Upper lobe of left lung (tissue), 6 donors: ENCODE measurements around the gene CLMN. TPM values are rescaled to one million over a fixed set of nuclear protein-coding genes. Genes with fewer than 3 reads are reported as not detected.

ENCODE experiments used
- ATAC-seq, 2 donors: fragments of 200-7000 bp; cut with Tn5 transposase; one replicate each; pipeline ENCODE4 v1.9.1; 2022; ENCODE audit warnings: mild to moderate bottlenecking in 2 of 2, moderate library complexity in 2 of 2; ENCODE audit not compliant: low FRiP score in 2 of 2
- DNase-seq, 2 donors: peaks; one replicate each; pipeline ENCODE4 v3.0.0-alpha.2; 2019 to 2020
- H3K27ac ChIP-seq, 4 donors: fragments of 200-600 bp; sonication (generic); one replicate each; pipeline ENCODE4 v1.5.1; 2016 to 2019
- H3K27me3 ChIP-seq, 4 donors: fragments of 200-600 bp; sonication (generic); one replicate each; pipeline ENCODE4 v1.5.1; 2017 to 2019
- H3K36me3 ChIP-seq, 4 donors: fragments of 200-600 bp; sonication (generic); one replicate each; pipeline ENCODE4 v1.5.1; 2016 to 2019
- H3K4me1 ChIP-seq, 4 donors: fragments of 200-600 bp; sonication (generic); one replicate each; pipeline ENCODE4 v1.5.1; 2018 to 2019
- H3K4me3 ChIP-seq, 4 donors: fragments of 200-600 bp; sonication (generic); one replicate each; pipeline ENCODE4 v1.5.1; 2017 to 2019; ENCODE audit warnings: mild to moderate bottlenecking in 2 of 4, moderate library complexity in 1 of 4
- H3K9me3 ChIP-seq, 4 donors: fragments of 200-600 bp; sonication (generic); one replicate each; pipeline ENCODE4 v1.5.1; 2018 to 2019
- EP300 ChIP-seq, 4 donors: sonication (generic); formaldehyde crosslinking; IDR thresholded peaks; one replicate each; pipeline ENCODE4 v1.5.1; 2017; ENCODE audit warnings: antibody characterized with exemption in 4 of 4, control low read depth in 2 of 4
- POLR2A ChIP-seq, 4 donors: fragments of 450-650 bp; IDR thresholded peaks; one replicate each; pipeline ENCODE4 v1.5.1; 2016 to 2017; ENCODE audit warnings: antibody characterized with exemption in 4 of 4, mild to moderate bottlenecking in 2 of 4
- POLR2AphosphoS5 ChIP-seq, 2 donors: sonication (generic); formaldehyde crosslinking; IDR thresholded peaks; one replicate each; pipeline ENCODE4 v1.5.1; 2017; ENCODE audit warnings: antibody characterized with exemption in 2 of 2
- whole genome bisulfite sequencing, 2 donors: methylation state at CpG; one replicate each; pipeline ENCODE4 v1.1.5; 2017 to 2018; 5-methylcytosine and 5-hydroxymethylcytosine counted together
- total RNA-seq, 6 donors: library from RNA; depleted of rRNA in 4 of 6; stranded (reverse); fragments of >200 nt in 4 of 6; gene quantifications; one replicate each; pipeline versions ENCODE4 v1.1.0 to v1.2.1, GENCODE V29; 2016 to 2021
- TF ChIP-seq, protein P1 (sequence below), 6 experiments: fragments of 450-650 bp in 4 of 6; fragments of 200-600 bp in 2 of 6; sonication (generic) in 2 of 6; IDR thresholded peaks; one replicate each; pipeline ENCODE4 v1.5.1; 2016 to 2019; ENCODE audit warnings: antibody characterized with exemption in 6 of 6
- donor health status: DM: no; HTN: no; CAD: no; lungs with moderate emphysema.
- donor health status: DM: no; HTN: yes; CAD: no; lungs with severe emphysema.

Gene CLMN
- total RNA-seq, 6 donors from 2014 or later, result 9.7 to 35.5 (median 18.8) TPM

DNA sequence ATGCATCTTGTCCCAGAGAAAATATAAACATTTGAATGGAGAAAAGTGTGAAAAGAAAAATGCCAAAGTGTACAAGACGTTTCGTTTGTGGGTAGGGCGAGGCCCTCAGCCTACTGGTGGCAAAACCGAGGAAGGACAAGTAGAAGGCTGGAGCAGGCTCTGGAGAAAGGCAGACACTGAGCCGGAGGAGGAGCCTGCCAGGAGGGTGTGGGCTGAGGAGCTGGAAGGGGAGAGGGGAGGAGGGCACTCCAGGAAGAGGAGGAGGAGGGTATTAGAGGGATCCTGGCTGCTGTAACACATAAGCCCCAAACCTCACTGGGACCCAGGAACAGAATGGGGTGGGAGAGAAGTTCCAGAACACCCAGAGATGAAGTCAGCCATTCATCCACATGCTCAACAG, 47.7 kb downstream of the CLMN start:
- DNase-seq, result no peak
- no peak overlapping the region for H3K27ac ChIP-seq
- no peaks in the 10 kb centered on the region for H3K9me3 ChIP-seq
- H3K4me3 ChIP-seq, result no peak overlapping the region
- ATAC-seq, result no peak
- H3K4me1 ChIP-seq, result no peaks in the 10 kb centered on the region
- no peak for TF ChIP-seq POLR2A (IDR thresholded peaks at IDR 0.05)
- 76 to 91% methylated on average over 5 of the region's 5 CpGs for WGBS, 2 donors
- no peaks in the 10 kb centered on the region for H3K36me3 ChIP-seq
- H3K27me3 ChIP-seq, result no peaks in the 10 kb centered on the region

DNA sequence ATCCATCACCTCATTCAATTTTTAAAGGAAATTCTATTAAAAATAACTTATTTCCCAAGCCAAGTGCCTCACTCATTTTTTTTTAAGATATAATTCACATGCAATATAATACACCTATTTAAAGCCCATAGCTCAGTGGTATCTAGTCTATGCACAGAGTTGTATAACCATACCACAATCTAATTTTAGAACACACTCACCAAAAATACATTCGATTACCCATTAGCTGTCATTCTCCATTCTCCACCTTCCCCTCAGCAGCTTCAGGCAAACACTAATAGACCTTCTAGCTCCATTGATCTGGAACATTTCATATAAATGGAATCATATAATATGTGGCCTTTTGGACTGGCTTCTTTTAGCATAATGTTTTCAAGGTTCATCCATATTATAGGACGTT, 49.5 kb downstream of the CLMN start:
- DNase-seq (no peak), ATAC-seq (no peak)
- no peak overlapping the region for H3K27ac ChIP-seq
- H3K27me3 ChIP-seq, result no peaks in the 10 kb centered on the region
- TF ChIP-seq, protein P1, sequence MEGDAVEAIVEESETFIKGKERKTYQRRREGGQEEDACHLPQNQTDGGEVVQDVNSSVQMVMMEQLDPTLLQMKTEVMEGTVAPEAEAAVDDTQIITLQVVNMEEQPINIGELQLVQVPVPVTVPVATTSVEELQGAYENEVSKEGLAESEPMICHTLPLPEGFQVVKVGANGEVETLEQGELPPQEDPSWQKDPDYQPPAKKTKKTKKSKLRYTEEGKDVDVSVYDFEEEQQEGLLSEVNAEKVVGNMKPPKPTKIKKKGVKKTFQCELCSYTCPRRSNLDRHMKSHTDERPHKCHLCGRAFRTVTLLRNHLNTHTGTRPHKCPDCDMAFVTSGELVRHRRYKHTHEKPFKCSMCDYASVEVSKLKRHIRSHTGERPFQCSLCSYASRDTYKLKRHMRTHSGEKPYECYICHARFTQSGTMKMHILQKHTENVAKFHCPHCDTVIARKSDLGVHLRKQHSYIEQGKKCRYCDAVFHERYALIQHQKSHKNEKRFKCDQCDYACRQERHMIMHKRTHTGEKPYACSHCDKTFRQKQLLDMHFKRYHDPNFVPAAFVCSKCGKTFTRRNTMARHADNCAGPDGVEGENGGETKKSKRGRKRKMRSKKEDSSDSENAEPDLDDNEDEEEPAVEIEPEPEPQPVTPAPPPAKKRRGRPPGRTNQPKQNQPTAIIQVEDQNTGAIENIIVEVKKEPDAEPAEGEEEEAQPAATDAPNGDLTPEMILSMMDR (IDR thresholded peaks at IDR 0.05), result no peak
- no peak for TF ChIP-seq POLR2AphosphoS5 (IDR thresholded peaks at IDR 0.05)
- no peak for TF ChIP-seq EP300 (IDR thresholded peaks at IDR 0.05)
- no peak for TF ChIP-seq POLR2A (IDR thresholded peaks at IDR 0.05)
- H3K36me3 ChIP-seq, result no peaks in the 10 kb centered on the region
- no peak overlapping the region for H3K4me3 ChIP-seq
- no peaks in the 10 kb centered on the region for H3K9me3 ChIP-seq
- H3K4me1 ChIP-seq, result peaks cover 7 to 9% (median 7%) of the 10 kb centered on the region in 4 donors
- WGBS, 2 donors, result 80% methylated on average over 2 of the region's 2 CpGs

DNA sequence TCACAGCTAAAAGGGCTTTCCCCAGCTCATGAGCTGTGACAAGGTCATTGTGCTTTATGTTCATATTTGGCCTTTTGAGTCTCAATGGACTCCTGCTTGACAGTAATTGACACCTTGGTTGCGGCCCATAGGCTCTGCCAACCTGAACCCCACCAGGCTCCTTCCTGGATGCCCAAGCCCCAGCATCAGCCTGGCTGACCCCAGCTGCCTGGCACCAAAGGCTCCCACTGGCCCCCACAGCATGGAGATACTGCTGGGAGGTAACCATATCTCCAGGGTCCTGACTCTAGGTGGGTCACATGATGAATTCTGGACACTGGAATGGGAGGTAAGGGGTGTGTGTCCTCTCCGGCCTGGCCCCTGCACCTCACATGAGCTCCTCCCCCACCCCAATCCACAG, 50.2 kb downstream of the CLMN start:
- Histone ChIP-seq H3K4me3 (no peak overlapping the region), H3K27ac (no peak overlapping the region), H3K4me1 (peaks cover 10 to 15% (median 11%) of the 10 kb centered on the region in 4 donors), H3K9me3 (no peaks in the 10 kb centered on the region), H3K36me3 (no peaks in the 10 kb centered on the region), H3K27me3 (no peaks in the 10 kb centered on the region)
- 94 to 100% methylated on average over 2 of the region's 2 CpGs for WGBS, 2 donors
- DNase-seq (no peak), ATAC-seq (no peak)
- TF ChIP-seq POLR2AphosphoS5 (IDR thresholded peaks at IDR 0.05) (no peak), POLR2A (IDR thresholded peaks at IDR 0.05) (no peak), EP300 (IDR thresholded peaks at IDR 0.05) (no peak)
- TF ChIP-seq, protein P1 (IDR thresholded peaks at IDR 0.05), result no peak

DNA sequence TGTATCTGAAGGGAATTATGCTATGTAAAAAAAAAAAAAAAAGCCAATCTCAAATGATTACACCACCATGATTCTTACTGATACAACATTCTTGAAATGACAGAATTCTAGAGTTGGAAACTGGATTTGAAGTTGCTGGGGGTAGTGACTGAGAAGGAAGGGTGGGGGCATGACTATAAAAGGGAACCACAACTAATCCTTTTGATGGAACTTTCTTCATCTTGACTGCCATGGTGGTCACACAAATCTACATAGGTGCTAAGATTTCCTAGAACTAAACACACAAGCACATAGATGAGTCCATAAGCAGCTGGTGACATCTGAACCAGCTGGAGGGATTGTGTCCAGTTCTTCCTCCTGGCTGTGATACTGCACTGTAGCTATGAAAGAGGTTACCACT, 51.4 kb downstream of the CLMN start:
- no peaks in the 10 kb centered on the region for H3K9me3 ChIP-seq
- no peak for TF ChIP-seq POLR2AphosphoS5 (IDR thresholded peaks at IDR 0.05)
- TF ChIP-seq POLR2A (IDR thresholded peaks at IDR 0.05), result no peak
- TF ChIP-seq, protein P1 (IDR thresholded peaks at IDR 0.05), result no peak
- TF ChIP-seq EP300 (IDR thresholded peaks at IDR 0.05), result no peak
- no peak overlapping the region for H3K4me3 ChIP-seq
- DNase-seq, result no peak
- peaks cover 10 to 15% (median 11%) of the 10 kb centered on the region in 4 donors for H3K4me1 ChIP-seq
- H3K27ac ChIP-seq, result no peak overlapping the region
- no peaks in the 10 kb centered on the region for H3K27me3 ChIP-seq
- H3K36me3 ChIP-seq, result no peaks in the 10 kb centered on the region
- no peak for ATAC-seq

DNA sequence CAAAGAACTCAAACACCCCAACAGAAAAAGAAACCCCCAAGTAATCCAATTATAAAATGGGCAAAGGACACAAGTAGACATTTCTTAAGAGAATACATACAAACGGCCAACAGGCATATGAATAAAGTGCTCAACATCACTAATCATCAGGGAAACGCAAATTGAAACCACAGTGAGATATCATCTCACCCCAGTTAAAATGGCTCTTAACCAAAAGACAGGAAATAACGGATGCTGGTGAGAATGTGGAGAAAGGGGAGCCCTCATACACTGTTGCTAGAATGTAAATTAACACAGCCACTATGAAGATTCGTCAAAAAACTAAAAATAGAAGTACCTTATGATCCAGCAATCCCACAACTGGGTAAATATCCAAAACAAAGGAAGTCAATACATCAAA, 52.4 kb downstream of the CLMN start:
- no peak for TF ChIP-seq POLR2AphosphoS5 (IDR thresholded peaks at IDR 0.05)
- 34 to 49% methylated on average over 4 of the region's 4 CpGs for WGBS, 2 donors
- DNase-seq (no peak), ATAC-seq (no peak)
- Histone ChIP-seq H3K4me3 (no peak overlapping the region), H3K36me3 (no peaks in the 10 kb centered on the region), H3K4me1 (peaks cover 10 to 15% (median 11%) of the 10 kb centered on the region in 4 donors), H3K27ac (no peak overlapping the region), H3K9me3 (no peaks in the 10 kb centered on the region), H3K27me3 (no peaks in the 10 kb centered on the region)
